Measurements from ENCODE around the gene HEXA.

The HEXA gene

GRCh38 chr15:72302955-72303354, 72.9 kb downstream of the HEXA start:
- TF ChIP-seq CTCF (IDR thresholded peaks at IDR 0.05; ENCODE audit: control insufficient read depth, extremely low read depth, insufficient read depth) = no peak
- no peak overlapping the region for H3K4me3 ChIP-seq (ENCODE audit: low read depth, low read length)
- no peak for DNase-seq (ENCODE audit: low read depth)

Data from LNCaP clone FGC (cell line).